Activated T-helper 17 cell treated with anti-CD3 and anti-CD28 coated beads, Interleukin-2, amount 50 U/mL, for 72 hours (primary cell): ENCODE measurements around the gene LARGE1. TPM values are rescaled to one million over a fixed set of nuclear protein-coding genes. Genes with fewer than 3 reads are reported as not detected.
A peak's percentile ranks its signal among the peaks of the same experiment; 100 is the strongest.
"Not testable (repeated sequence)": the region's sequence is repeated elsewhere in the genome, so short reads cannot be mapped to it uniquely, and the experiment has no call there.

ENCODE experiments used
- ATAC-seq: fragments of 150-1000 bp; cut with Tn5 transposase; replicated peaks from 2 replicates; pipeline ENCODE4 v1.10.0; 2021; ENCODE audit warnings: mild to moderate bottlenecking, moderate library complexity
- H3K27ac Mint-ChIP-seq: one replicate; pipeline ENCODE4 v1.8.0; 2022; ENCODE audit warnings: mixed read lengths
- H3K27me3 Mint-ChIP-seq: one replicate; pipeline ENCODE4 v1.8.0; 2022; ENCODE audit warnings: mixed read lengths
- H3K36me3 Mint-ChIP-seq: one replicate; pipeline ENCODE4 v1.8.0; 2022; ENCODE audit warnings: low read depth, mild to moderate bottlenecking, mixed read lengths
- H3K4me1 Mint-ChIP-seq: one replicate; pipeline ENCODE4 v1.8.0; 2022; ENCODE audit warnings: mixed read lengths
- H3K4me3 Mint-ChIP-seq: one replicate; pipeline ENCODE4 v1.8.0; 2022; ENCODE audit warnings: mild to moderate bottlenecking, mixed read lengths
- H3K9me3 Mint-ChIP-seq: one replicate; pipeline ENCODE4 v1.8.0; 2022; ENCODE audit warnings: mixed read lengths
- total RNA-seq, 2 donors: library from RNA; stranded (reverse); gene quantifications; one replicate each; pipeline ENCODE4 v1.2.3, GENCODE V29; 2022

The LARGE1 gene
- total RNA-seq, 2 donors from 2014 or later, result 0.45 to 0.73 TPM

GRCh38 chr22:33385611-33386010 lies 534.7 kb downstream of the LARGE1 start:
- H3K36me3 Mint-ChIP-seq, result no peaks in the 10 kb centered on the region
- H3K4me3 Mint-ChIP-seq, result no peak overlapping the region
- H3K27me3 Mint-ChIP-seq, result no peaks in the 10 kb centered on the region
- H3K27ac Mint-ChIP-seq, result no peak overlapping the region
- ATAC-seq, result no peak
- H3K4me1 Mint-ChIP-seq, result no peaks in the 10 kb centered on the region
- peaks cover 4% of the 10 kb centered on the region for H3K9me3 Mint-ChIP-seq

- Mint-ChIP-seq H3K27ac (no peak overlapping the region), H3K4me3 (no peak overlapping the region), H3K36me3 (no peaks in the 10 kb centered on the region), H3K27me3 (no peaks in the 10 kb centered on the region), H3K4me1 (no peaks in the 10 kb centered on the region), H3K9me3 (peaks cover 4% of the 10 kb centered on the region)
- ATAC-seq, result no peak
These were observed 537.8 kb downstream of the LARGE1 start for GRCh38 chr22:33382436-33382835.

GRCh38 chr22:33381531-33382406 lies 538.5 kb downstream of the LARGE1 start:
- Mint-ChIP-seq H3K27ac (no peak overlapping the region), H3K9me3 (peaks cover 4% of the 10 kb centered on the region), H3K4me1 (no peaks in the 10 kb centered on the region), H3K36me3 (no peaks in the 10 kb centered on the region), H3K4me3 (no peak overlapping the region), H3K27me3 (no peaks in the 10 kb centered on the region)
- no peak for ATAC-seq

GRCh38 chr22:33380789-33381530 lies 539.3 kb downstream of the LARGE1 start:
- Mint-ChIP-seq H3K27me3 (no peaks in the 10 kb centered on the region), H3K4me1 (no peaks in the 10 kb centered on the region), H3K4me3 (no peak overlapping the region), H3K36me3 (no peaks in the 10 kb centered on the region), H3K9me3 (peaks cover 4% of the 10 kb centered on the region), H3K27ac (no peak overlapping the region)
- peak; percentile 12 for ATAC-seq

- peaks cover 4% of the 10 kb centered on the region for H3K9me3 Mint-ChIP-seq
- no peaks in the 10 kb centered on the region for H3K4me1 Mint-ChIP-seq
- H3K27ac Mint-ChIP-seq, result no peak overlapping the region
- H3K4me3 Mint-ChIP-seq, result no peak overlapping the region
- no peaks in the 10 kb centered on the region for H3K36me3 Mint-ChIP-seq
- no peaks in the 10 kb centered on the region for H3K27me3 Mint-ChIP-seq
- ATAC-seq, result no peak
These were observed 540.4 kb downstream of the LARGE1 start for GRCh38 chr22:33379836-33380235.

- no peak overlapping the region for H3K27ac Mint-ChIP-seq
- no peaks in the 10 kb centered on the region for H3K27me3 Mint-ChIP-seq
- H3K4me1 Mint-ChIP-seq, result no peaks in the 10 kb centered on the region
- no peak for ATAC-seq
- H3K4me3 Mint-ChIP-seq, result no peak overlapping the region
- H3K9me3 Mint-ChIP-seq, result no peaks in the 10 kb centered on the region
- no peaks in the 10 kb centered on the region for H3K36me3 Mint-ChIP-seq
These were observed 547.4 kb downstream of the LARGE1 start for GRCh38 chr22:33372875-33373274.

- not testable (repeated sequence) for H3K9me3 Mint-ChIP-seq, ATAC-seq, H3K27ac Mint-ChIP-seq, H3K4me3 Mint-ChIP-seq, H3K27me3 Mint-ChIP-seq, H3K36me3 Mint-ChIP-seq, H3K4me1 Mint-ChIP-seq
These were observed 557.0 kb downstream of the LARGE1 start for GRCh38 chr22:33363256-33363655.

GRCh38 chr22:33362702-33363101 lies 557.6 kb downstream of the LARGE1 start:
- H3K36me3 Mint-ChIP-seq, result no peaks in the 10 kb centered on the region
- ATAC-seq, result no peak
- no peak overlapping the region for H3K4me3 Mint-ChIP-seq
- peaks cover 3% of the 10 kb centered on the region for H3K9me3 Mint-ChIP-seq
- no peak overlapping the region for H3K27ac Mint-ChIP-seq
- H3K27me3 Mint-ChIP-seq, result no peaks in the 10 kb centered on the region
- H3K4me1 Mint-ChIP-seq, result no peaks in the 10 kb centered on the region

GRCh38 chr22:33361581-33361980 lies 558.7 kb downstream of the LARGE1 start:
- no peaks in the 10 kb centered on the region for H3K27me3 Mint-ChIP-seq
- H3K4me3 Mint-ChIP-seq, result no peak overlapping the region
- no peaks in the 10 kb centered on the region for H3K36me3 Mint-ChIP-seq
- peaks cover 3% of the 10 kb centered on the region for H3K9me3 Mint-ChIP-seq
- no peaks in the 10 kb centered on the region for H3K4me1 Mint-ChIP-seq
- H3K27ac Mint-ChIP-seq, result no peak overlapping the region
- no peak for ATAC-seq

- Mint-ChIP-seq H3K36me3 (no peaks in the 10 kb centered on the region), H3K4me1 (no peaks in the 10 kb centered on the region), H3K4me3 (no peak overlapping the region), H3K9me3 (no peaks in the 10 kb centered on the region), H3K27me3 (no peaks in the 10 kb centered on the region), H3K27ac (no peak overlapping the region)
- ATAC-seq, result no peak
These were observed 562.3 kb downstream of the LARGE1 start for GRCh38 chr22:33357981-33358399.

GRCh38 chr22:33354928-33355327 lies 565.3 kb downstream of the LARGE1 start:
- ATAC-seq, result no peak
- H3K27me3 Mint-ChIP-seq, result no peaks in the 10 kb centered on the region
- H3K4me3 Mint-ChIP-seq, result no peak overlapping the region
- H3K4me1 Mint-ChIP-seq, result no peaks in the 10 kb centered on the region
- H3K36me3 Mint-ChIP-seq, result no peaks in the 10 kb centered on the region
- no peaks in the 10 kb centered on the region for H3K9me3 Mint-ChIP-seq
- no peak overlapping the region for H3K27ac Mint-ChIP-seq

- H3K27ac Mint-ChIP-seq, result no peak overlapping the region
- no peaks in the 10 kb centered on the region for H3K36me3 Mint-ChIP-seq
- H3K4me3 Mint-ChIP-seq, result no peak overlapping the region
- H3K4me1 Mint-ChIP-seq, result no peaks in the 10 kb centered on the region
- no peaks in the 10 kb centered on the region for H3K27me3 Mint-ChIP-seq
- peaks cover 5% of the 10 kb centered on the region for H3K9me3 Mint-ChIP-seq
- ATAC-seq, result no peak
These were observed 566.8 kb downstream of the LARGE1 start for GRCh38 chr22:33353502-33353901.

GRCh38 chr22:33352768-33353167 lies 567.5 kb downstream of the LARGE1 start:
- H3K9me3 Mint-ChIP-seq, result peaks cover 5% of the 10 kb centered on the region

GRCh38 chr22:33350961-33351360 lies 569.3 kb downstream of the LARGE1 start:
- no peaks in the 10 kb centered on the region for H3K36me3 Mint-ChIP-seq
- H3K27ac Mint-ChIP-seq, result no peak overlapping the region
- H3K4me1 Mint-ChIP-seq, result no peaks in the 10 kb centered on the region
- no peaks in the 10 kb centered on the region for H3K27me3 Mint-ChIP-seq
- ATAC-seq, result no peak
- peaks cover 5% of the 10 kb centered on the region for H3K9me3 Mint-ChIP-seq
- no peak overlapping the region for H3K4me3 Mint-ChIP-seq

More at GRCh38 chr22:33352768-33353167, 567.5 kb downstream of the LARGE1 start:
- no peaks in the 10 kb centered on the region for H3K4me1 Mint-ChIP-seq
- H3K27ac Mint-ChIP-seq, result no peak overlapping the region
- no peaks in the 10 kb centered on the region for H3K27me3 Mint-ChIP-seq
- ATAC-seq, result no peak
- H3K4me3 Mint-ChIP-seq, result no peak overlapping the region
- no peaks in the 10 kb centered on the region for H3K36me3 Mint-ChIP-seq

GRCh38 chr22:33350491-33350890 lies 569.8 kb downstream of the LARGE1 start:
- Mint-ChIP-seq H3K9me3 (peaks cover 5% of the 10 kb centered on the region), H3K27ac (no peak overlapping the region), H3K36me3 (no peaks in the 10 kb centered on the region), H3K27me3 (no peaks in the 10 kb centered on the region), H3K4me3 (no peak overlapping the region), H3K4me1 (no peaks in the 10 kb centered on the region)
- no peak for ATAC-seq
